HG03558 (cell line): ENCODE results near the gene SPSB4.

Source experiments
- ATAC-seq: cut with Tn5 transposase; IDR thresholded peaks from one replicate; pipeline ENCODE4 v1.9.1; 2021; ENCODE audit warnings: moderate number of reproducible peaks; ENCODE audit not compliant: unreplicated experiment; ENCODE audit errors: extremely low read depth

Gene SPSB4

DNA sequence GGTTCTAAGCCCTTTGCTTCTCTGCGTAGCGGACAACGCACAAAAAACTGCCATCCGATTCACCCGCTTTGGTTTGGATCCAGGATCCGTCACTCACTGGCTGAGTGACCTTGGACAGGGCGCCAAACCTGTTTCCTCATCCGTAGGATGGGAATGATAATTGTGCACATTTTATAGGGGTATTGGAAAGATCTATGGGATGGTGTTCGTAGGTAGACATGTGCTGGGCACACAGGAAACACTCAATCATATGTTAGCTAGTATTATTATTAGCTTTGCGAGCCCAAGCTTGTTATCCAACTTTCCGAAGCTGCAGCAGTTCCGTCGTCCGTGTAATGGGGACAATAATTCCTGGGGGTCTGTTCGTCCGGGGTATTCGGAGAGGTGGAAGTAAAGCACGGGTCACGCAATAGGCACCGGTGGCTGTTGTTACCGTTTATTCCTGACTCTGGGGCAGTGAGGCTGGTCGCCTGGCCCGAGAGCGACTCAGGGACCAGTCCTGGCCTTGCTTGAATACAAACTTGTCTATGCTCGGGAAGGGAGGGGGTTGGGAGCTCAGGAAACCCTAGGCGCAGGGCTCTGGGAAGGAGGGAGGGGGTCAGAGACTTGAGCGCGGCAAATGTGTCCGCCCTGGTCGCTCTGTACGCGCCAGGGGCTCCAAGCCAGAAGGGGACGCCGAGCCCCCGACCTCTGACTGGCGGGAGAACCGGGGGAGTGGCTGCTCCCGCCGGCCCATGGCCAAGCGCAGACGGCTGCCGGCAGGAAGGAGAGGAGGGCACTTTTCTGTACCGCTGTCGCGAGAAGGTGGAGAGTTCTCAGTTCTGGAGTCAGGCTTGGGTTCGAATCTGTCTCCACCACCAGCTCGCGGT, 1.3 kb downstream of the SPSB4 start:
- no peak for ATAC-seq

- no peak for ATAC-seq
Measured at GRCh38 chr3:141055136-141055535, 4.0 kb downstream of the SPSB4 start.

- ATAC-seq: no peak
Measured at GRCh38 chr3:141055536-141056445, 4.6 kb downstream of the SPSB4 start.

DNA sequence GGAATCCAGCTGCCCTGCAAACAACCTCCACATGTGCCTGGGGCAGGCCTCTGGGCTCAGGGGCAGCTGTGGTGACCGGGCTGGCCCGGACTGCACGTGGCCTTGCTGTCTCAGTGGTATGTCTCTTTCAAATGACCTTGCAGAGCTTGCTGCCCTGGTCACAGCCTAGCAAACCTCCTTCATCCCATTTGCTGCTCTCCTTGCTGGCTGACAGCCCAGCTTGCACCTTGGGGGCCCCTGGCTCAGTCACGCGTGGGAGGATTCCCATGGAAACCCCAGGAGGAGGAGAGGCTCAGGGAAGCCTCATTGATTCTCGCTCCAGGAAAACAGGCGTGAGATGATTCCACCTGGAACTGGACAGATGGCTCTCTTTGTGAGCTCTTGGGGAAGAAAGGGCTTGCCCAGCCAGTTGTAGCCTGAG, 5.6 kb downstream of the SPSB4 start:
- no peak for ATAC-seq

DNA sequence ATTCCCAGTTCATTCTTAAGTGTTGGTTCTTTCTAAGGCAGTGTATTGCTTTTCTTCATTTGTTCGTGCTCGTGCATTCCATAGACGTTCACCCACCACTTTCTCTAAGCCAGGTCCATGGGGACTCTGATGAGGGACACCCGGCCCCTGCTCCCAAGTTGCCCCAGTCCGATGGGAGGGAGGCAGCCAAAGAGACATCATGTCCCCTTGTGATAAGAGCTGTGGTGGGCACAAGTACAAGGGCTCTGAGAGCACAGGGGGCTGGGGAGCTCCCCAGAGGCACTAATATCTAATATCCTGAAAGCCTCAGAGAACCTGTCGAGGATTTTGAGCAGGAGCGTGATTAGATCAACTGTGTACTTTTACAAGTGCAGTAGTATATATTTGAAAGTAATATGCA, 6.3 kb downstream of the SPSB4 start:
- no peak for ATAC-seq

GRCh38 chr3:141057946-141058800, 7.0 kb downstream of the SPSB4 start:
- no peak for ATAC-seq

DNA sequence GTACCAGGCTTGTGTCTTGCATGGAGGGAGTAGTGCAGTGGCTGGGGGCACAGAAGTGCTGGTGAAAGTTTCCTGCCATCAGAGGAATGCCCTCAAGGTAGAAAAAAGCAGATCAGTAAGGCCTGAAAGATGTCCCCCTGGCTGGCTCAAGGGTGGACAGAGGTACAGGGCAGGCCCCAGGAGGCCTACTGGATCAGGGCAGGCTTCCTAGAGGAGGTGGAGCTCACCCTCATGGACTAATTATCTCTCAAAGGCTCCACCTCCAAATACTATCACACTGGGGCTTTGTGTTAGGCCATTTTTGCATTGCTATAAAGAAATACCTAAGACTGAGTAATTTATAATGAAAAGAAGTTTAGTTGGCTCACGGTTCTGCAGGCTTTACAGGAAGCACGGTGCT, 7.8 kb downstream of the SPSB4 start:
- ATAC-seq: no peak

DNA sequence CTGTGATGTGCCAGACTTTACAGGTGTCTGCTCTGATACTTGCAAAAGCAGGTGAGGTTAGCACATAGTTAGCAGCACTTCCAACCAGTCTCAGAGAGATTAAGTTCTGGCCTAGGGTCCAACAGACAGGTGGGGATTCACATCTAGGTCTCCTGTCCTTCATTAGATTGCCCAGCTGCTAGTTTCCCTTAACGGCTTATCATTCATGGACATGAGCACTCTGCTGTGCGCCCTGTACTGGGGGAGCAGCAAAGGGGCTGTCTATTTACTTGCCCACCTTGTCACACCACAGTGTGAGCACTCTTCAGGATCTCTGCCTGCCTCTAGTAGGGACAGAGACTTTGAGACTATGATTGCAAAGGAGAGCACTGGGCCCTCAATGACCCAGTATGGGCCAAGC, 8.7 kb downstream of the SPSB4 start:
- ATAC-seq: no peak

- no peak for ATAC-seq
Measured at GRCh38 chr3:141060327-141060726, 9.2 kb downstream of the SPSB4 start.

DNA sequence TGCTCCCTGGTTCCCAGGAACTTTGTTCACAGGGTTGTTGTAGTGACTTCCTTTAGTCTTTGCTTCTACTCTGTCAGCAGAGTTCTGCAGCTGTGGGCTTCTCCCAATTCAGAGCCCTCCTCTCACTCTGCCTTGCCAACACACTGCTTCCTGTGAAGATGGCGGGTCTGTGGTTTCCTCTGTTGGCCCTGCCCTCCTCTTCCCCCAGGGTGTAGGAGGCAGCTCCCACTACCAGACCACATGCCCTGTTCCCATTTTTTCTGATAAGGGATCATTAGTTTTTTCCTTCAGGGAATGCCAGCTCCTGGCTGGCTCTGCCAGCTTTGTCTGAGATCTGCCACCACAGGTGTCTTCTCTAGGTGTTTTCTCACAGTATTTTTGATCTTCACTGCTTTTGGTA, 12.7 kb downstream of the SPSB4 start:
- ATAC-seq: no peak

DNA sequence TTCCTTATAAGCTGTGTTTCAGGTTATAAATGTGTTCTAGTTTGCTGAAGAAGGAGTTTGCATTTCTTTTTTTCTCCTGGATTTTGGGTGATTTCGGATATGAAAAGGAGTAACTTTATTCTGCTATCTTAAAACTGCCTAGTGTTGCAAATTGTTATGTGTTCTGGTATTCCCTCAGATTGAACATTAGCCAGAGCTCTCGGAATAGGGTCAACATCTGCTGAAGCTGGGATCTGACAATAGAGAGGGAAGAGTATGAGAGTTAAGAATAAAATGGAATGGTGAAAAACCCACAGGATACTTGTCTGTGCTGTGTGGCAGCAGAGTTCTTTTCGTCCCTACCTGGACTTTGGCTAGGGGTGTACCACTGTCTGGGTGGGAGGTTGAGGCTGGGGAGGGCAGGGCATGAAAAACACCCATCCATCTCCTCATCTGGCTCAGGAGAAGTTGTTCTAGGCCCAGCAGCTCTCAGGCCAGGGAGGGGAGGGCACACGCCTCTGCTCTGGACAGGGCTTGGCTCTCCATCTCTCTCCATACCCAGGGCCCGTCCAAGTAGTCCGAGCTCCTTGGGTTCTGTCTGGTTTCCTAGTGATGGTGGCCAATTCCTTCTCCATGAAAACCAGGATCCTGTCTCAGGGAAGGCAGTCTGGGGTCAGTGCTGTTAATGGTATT, 13.2 kb downstream of the SPSB4 start:
- no peak for ATAC-seq

DNA sequence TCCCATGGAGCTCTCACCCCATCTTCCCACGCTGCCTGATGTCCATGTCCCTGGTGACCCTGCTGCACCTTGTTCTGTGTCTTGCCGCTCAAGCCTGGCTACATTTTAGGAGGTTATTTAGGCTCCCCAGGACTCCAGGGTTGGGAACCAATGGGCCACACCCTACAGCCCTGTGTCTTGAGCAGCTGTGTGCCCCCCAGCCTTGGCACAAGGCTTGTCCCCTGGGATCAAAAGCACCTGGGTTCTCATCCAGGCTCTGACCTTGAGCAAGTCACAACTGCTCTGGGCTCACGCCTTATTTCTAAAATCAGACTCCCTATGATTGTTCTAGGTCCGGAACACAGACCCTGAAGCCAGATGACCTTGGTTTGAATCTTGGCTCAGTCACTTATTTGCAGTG, 14.1 kb downstream of the SPSB4 start:
- no peak for ATAC-seq

DNA sequence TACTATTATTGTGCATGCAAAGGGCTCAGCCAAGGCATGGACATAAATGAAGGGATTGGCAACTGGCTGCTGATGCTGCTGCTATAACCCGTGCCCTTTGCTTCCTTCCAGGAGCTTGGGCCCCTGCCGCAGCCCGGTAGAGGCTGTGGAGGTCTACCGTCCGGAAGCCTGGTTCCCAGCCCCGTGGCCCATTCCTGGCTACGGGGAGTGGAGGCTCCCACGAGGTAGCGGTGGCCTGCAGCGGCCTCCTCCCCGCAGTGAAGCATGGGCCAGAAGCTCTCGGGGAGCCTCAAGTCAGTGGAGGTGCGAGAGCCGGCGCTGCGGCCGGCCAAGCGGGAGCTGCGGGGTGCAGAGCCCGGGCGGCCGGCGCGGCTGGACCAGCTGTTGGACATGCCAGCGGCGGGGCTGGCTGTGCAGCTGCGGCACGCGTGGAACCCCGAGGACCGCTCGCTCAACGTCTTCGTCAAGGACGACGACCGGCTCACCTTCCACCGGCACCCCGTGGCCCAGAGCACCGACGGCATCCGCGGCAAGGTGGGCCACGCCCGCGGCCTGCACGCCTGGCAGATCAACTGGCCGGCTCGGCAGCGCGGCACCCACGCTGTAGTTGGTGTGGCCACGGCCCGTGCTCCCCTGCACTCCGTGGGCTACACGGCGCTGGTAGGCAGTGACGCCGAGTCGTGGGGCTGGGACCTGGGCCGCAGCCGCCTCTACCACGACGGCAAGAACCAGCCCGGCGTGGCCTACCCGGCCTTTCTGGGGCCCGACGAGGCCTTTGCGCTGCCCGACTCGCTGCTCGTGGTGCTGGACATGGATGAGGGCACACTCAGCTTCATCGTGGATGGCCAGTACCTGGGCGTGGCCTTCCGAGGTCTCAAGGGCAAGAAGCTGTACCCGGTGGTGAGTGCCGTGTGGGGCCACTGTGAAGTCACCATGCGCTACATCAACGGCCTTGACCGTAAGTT, 15.0 kb downstream of the SPSB4 start:
- no peak for ATAC-seq

GRCh38 chr3:141067206-141067974, 16.2 kb downstream of the SPSB4 start:
- ATAC-seq: no peak

DNA sequence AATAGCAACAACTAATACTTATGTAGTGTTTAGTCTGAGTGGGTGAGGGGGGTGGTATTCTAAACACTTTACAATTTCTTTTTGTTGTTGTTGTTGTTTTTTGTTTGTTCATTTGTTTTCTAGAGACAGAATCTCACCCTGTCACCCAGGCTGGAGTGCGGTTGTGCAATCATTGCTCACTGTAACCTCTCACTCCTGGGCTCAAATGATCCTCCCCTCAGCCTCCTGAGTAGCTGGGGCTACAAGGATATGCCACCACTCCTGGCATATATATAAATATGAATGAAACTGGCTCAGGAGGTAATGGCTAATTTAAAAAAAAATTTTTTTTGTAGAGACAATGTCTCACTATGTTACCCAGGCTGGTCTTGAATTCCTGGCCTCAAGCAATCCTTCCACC, 19.1 kb downstream of the SPSB4 start:
- no peak for ATAC-seq

- ATAC-seq: no peak
Measured at GRCh38 chr3:141070727-141071357, 19.7 kb downstream of the SPSB4 start.

- no peak for ATAC-seq
Measured at GRCh38 chr3:141071681-141072260, 20.6 kb downstream of the SPSB4 start.
